ENCODE measurements around the gene SIGLEC11. TPM values are rescaled to one million over a fixed set of nuclear protein-coding genes. Genes with fewer than 3 reads are reported as not detected.

SIGLEC11 gene
- total RNA-seq, 2 donors from 2014 or later: 0.32 to 0.45 TPM

DNA sequence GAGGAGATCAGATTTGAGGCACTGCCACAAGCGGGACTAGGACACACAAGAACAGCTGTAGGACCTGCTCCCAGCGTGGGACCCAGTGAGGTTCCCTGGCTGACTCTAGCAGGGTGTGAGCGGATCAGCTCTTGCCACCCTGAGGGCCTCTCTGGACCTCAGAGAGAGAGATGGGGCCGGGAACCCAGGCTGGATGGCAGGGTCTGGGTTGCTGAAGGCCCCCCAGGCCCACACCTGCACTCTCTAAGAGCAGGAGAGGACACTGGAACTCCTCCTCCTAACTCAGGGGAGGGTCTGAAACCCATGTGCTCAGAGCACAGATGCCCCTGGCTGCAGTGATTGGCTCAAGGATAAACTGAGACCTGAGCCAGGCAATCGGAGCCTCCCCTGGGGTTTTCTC, 50.8 kb downstream of the SIGLEC11 start:
- TF ChIP-seq, protein P1, sequence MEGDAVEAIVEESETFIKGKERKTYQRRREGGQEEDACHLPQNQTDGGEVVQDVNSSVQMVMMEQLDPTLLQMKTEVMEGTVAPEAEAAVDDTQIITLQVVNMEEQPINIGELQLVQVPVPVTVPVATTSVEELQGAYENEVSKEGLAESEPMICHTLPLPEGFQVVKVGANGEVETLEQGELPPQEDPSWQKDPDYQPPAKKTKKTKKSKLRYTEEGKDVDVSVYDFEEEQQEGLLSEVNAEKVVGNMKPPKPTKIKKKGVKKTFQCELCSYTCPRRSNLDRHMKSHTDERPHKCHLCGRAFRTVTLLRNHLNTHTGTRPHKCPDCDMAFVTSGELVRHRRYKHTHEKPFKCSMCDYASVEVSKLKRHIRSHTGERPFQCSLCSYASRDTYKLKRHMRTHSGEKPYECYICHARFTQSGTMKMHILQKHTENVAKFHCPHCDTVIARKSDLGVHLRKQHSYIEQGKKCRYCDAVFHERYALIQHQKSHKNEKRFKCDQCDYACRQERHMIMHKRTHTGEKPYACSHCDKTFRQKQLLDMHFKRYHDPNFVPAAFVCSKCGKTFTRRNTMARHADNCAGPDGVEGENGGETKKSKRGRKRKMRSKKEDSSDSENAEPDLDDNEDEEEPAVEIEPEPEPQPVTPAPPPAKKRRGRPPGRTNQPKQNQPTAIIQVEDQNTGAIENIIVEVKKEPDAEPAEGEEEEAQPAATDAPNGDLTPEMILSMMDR (IDR thresholded peaks at IDR 0.05): no peak
- H3K4me3 ChIP-seq: no peak overlapping the region
- H3K9me3 ChIP-seq: no peaks in the 10 kb centered on the region
- no peak overlapping the region for H3K9ac ChIP-seq (ENCODE audit: low read depth in 2 of 2, low read length in 2 of 2)
- H3K4me1 ChIP-seq: no peaks in the 10 kb centered on the region
- H3K27ac ChIP-seq: no peak overlapping the region
- H3K36me3 ChIP-seq: peaks cover 6% of the 10 kb centered on the region
- intact Hi-C loops (cut with DNase I): no loop called here
- H3K27me3 ChIP-seq: no peaks in the 10 kb centered on the region
- no peak for DNase-seq

GRCh38 chr19:49908480-49909420, 52.2 kb downstream of the SIGLEC11 start:
- no peak overlapping the region for H3K9ac ChIP-seq (ENCODE audit: low read depth in 2 of 2, low read length in 2 of 2)
- no peaks in the 10 kb centered on the region for H3K4me1 ChIP-seq
- H3K27me3 ChIP-seq: no peaks in the 10 kb centered on the region
- peaks cover 6% of the 10 kb centered on the region for H3K36me3 ChIP-seq
- intact Hi-C loops (cut with DNase I): no loop called here
- no peak overlapping the region for H3K4me3 ChIP-seq
- TF ChIP-seq, protein P1 (IDR thresholded peaks at IDR 0.05): no peak
- H3K27ac ChIP-seq: no peak overlapping the region
- H3K9me3 ChIP-seq: no peaks in the 10 kb centered on the region
- DNase-seq: no peak

- H3K27me3 ChIP-seq: no peaks in the 10 kb centered on the region
- TF ChIP-seq, protein P1 (IDR thresholded peaks at IDR 0.05): no peak
- H3K9me3 ChIP-seq: no peaks in the 10 kb centered on the region
- no peak overlapping the region for H3K27ac ChIP-seq
- intact Hi-C loops (cut with DNase I): no loop called here
- no peak for DNase-seq
- H3K9ac ChIP-seq (ENCODE audit: low read depth in 2 of 2, low read length in 2 of 2): no peak overlapping the region
- no peaks in the 10 kb centered on the region for H3K4me1 ChIP-seq
- H3K4me3 ChIP-seq: no peak overlapping the region
- peaks cover 6% of the 10 kb centered on the region for H3K36me3 ChIP-seq
Measured at GRCh38 chr19:49907745-49908446, 53.1 kb downstream of the SIGLEC11 start.

DNA sequence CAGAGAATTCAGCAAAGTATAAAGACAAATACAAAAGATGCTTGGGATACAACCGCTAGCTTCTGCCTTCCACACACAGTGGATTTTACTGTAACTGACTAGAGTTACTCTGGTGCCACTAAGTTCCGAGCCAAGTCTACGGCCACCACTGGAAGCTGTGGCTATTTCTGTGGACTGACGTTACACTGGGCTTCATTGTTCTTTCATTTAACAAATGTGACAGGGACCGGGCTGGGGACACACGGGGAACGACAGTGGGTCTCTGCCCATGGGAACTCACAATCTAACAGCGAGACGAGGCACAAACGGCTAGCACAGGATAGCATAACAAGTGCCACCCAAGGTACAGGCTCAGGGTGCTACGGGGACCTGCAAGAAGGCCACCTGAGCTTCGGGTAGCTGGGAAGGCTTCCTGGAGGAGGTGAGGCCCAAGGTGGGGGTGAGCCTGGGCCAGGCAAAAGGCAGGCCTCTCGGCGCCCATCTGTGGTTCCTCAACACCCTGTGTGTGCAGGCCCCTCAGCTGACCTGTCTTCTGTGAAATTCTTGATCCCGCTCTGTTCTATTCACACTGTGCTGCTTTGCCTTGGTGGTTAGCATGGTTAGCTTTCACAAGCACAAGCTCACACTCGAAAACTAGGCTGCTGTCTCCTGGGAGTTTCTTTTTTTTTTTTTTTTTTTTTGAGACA, 54.0 kb downstream of the SIGLEC11 start:
- TF ChIP-seq, protein P1 (IDR thresholded peaks at IDR 0.05): no peak
- no peak for DNase-seq
- Histone ChIP-seq H3K9ac (ENCODE audit: low read depth in 2 of 2, low read length in 2 of 2) (no peak overlapping the region), H3K27me3 (no peaks in the 10 kb centered on the region), H3K36me3 (peaks cover 6% of the 10 kb centered on the region), H3K9me3 (no peaks in the 10 kb centered on the region), H3K27ac (no peak overlapping the region), H3K4me1 (no peaks in the 10 kb centered on the region), H3K4me3 (no peak overlapping the region)
- intact Hi-C loops (cut with DNase I): no loop called here

- Histone ChIP-seq H3K4me3 (no peak overlapping the region), H3K4me1 (no peaks in the 10 kb centered on the region), H3K27ac (no peak overlapping the region), H3K9ac (ENCODE audit: low read depth in 2 of 2, low read length in 2 of 2) (no peak overlapping the region), H3K27me3 (no peaks in the 10 kb centered on the region), H3K9me3 (no peaks in the 10 kb centered on the region), H3K36me3 (peaks cover 6% of the 10 kb centered on the region)
- intact Hi-C loops (cut with DNase I): no loop called here
- TF ChIP-seq, protein P1 (IDR thresholded peaks at IDR 0.05): no peak
- DNase-seq: no peak
Measured at GRCh38 chr19:49904136-49904535, 56.8 kb downstream of the SIGLEC11 start.
